ENCODE measurements around the gene QRSL1. TPM values are rescaled to one million over a fixed set of nuclear protein-coding genes. Genes with fewer than 3 reads are reported as not detected.

The QRSL1 gene
- total RNA-seq, 4 donors from 2014 or later = 6.4 to 10.4 (median 7.0) TPM

DNA sequence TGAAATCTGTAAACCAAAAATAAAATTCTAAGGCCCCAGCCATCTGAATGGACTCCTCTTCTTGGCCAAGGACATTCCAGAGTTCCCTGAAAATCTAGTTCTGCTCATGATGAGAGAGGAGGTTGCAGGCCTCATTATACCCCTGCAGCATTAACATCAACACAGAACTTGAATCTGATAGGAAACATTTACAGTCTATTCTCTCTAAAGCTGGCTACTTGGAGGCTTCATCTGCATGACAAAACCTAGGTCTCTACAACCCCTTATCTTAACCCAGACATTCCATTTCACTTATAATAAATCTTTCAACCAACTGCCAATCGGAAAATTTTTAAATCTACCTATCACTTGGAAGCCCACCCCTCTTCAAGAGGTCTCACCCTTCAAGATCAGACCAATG lies 15.8 kb upstream of the QRSL1 start:
- H3K4me3 ChIP-seq = no peak overlapping the region
- peaks cover 4% of the 10 kb centered on the region for H3K36me3 ChIP-seq
- DNase-seq (ENCODE audit: low spot score in 2 of 2) = no peak
- TF ChIP-seq, protein P1, sequence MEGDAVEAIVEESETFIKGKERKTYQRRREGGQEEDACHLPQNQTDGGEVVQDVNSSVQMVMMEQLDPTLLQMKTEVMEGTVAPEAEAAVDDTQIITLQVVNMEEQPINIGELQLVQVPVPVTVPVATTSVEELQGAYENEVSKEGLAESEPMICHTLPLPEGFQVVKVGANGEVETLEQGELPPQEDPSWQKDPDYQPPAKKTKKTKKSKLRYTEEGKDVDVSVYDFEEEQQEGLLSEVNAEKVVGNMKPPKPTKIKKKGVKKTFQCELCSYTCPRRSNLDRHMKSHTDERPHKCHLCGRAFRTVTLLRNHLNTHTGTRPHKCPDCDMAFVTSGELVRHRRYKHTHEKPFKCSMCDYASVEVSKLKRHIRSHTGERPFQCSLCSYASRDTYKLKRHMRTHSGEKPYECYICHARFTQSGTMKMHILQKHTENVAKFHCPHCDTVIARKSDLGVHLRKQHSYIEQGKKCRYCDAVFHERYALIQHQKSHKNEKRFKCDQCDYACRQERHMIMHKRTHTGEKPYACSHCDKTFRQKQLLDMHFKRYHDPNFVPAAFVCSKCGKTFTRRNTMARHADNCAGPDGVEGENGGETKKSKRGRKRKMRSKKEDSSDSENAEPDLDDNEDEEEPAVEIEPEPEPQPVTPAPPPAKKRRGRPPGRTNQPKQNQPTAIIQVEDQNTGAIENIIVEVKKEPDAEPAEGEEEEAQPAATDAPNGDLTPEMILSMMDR (IDR thresholded peaks at IDR 0.05) = no peak
- TF ChIP-seq POLR2A (IDR thresholded peaks at IDR 0.05) (no peak), POLR2AphosphoS5 (IDR thresholded peaks at IDR 0.05) (no peak), EP300 (IDR thresholded peaks at IDR 0.05) (no peak)
- WGBS = 94% methylated on average over 1 of the region's 1 CpG
- H3K27ac ChIP-seq = no peak overlapping the region
- H3K9me3 ChIP-seq = no peaks in the 10 kb centered on the region
- H3K27me3 ChIP-seq = no peaks in the 10 kb centered on the region
- H3K4me1 ChIP-seq = no peaks in the 10 kb centered on the region

DNA sequence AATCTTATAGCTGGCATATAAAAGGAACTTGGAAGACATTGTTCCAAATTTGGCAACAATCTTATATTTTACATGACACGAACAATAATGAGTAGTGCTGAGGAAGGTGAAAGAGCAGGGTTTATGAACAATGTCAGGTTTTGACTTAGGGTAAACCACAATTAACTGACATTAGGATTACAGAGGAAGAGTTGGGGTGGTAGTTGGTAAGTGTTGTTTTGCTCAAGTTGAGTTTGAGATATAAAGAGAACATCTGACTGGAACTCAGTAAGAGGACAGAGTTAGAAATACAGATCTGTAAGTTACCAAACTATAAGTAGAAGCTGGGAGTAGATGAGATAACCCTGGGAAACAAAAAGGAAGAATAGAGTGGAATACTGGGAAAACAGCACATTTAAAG lies 15.2 kb upstream of the QRSL1 start:
- Histone ChIP-seq H3K4me1 (no peaks in the 10 kb centered on the region), H3K36me3 (peaks cover 4% of the 10 kb centered on the region), H3K4me3 (no peak overlapping the region), H3K27me3 (no peaks in the 10 kb centered on the region), H3K9me3 (no peaks in the 10 kb centered on the region), H3K27ac (no peak overlapping the region)
- WGBS = 73% methylated on average over 1 of the region's 1 CpG
- DNase-seq (ENCODE audit: low spot score in 2 of 2) = no peak
- TF ChIP-seq POLR2AphosphoS5 (IDR thresholded peaks at IDR 0.05) (no peak), POLR2A (IDR thresholded peaks at IDR 0.05) (no peak), EP300 (IDR thresholded peaks at IDR 0.05) (no peak)
- TF ChIP-seq, protein P1 (IDR thresholded peaks at IDR 0.05) = no peak

DNA sequence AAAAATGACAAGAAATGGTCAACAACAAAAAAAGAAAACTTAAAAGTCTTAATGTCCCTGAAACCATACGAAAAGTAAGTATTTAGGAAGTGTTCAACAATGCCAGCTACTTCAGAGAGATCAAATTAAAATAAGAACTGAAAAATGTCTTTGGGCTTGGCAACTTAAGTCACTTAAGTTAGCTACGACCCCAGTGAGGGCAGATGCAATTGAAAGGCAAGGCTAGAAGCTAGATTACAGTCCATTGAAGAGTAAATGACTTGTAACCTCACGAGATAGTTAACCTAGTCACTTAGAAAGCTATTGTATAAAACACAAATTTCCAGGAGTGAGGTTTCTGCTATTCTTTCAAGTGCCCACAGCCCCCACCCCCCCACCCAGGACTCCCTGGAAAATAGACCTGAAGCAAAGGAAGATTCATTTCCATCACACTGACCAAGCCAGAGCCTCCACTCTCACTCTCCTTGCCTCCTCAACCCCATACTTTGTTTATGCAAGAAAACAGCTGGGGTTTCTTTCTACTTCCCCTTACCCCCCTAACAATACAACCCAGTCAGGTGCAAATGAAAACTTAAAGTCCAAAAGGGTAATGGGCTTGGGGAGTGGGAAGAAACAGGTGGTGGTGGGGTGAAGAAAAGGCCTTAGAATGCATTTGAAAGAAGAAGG lies 14.7 kb upstream of the QRSL1 start:
- H3K27ac ChIP-seq = no peak overlapping the region
- TF ChIP-seq EP300 (IDR thresholded peaks at IDR 0.05) = no peak
- TF ChIP-seq POLR2A (IDR thresholded peaks at IDR 0.05) = no peak
- TF ChIP-seq, protein P1 (IDR thresholded peaks at IDR 0.05) = no peak
- no peak for TF ChIP-seq POLR2AphosphoS5 (IDR thresholded peaks at IDR 0.05)
- H3K9me3 ChIP-seq = no peaks in the 10 kb centered on the region
- no peak for DNase-seq (ENCODE audit: low spot score in 2 of 2)
- H3K36me3 ChIP-seq = peaks cover 4% of the 10 kb centered on the region
- WGBS = 88% methylated on average over 3 of the region's 3 CpGs
- H3K4me1 ChIP-seq = no peaks in the 10 kb centered on the region
- H3K4me3 ChIP-seq = no peak overlapping the region
- no peaks in the 10 kb centered on the region for H3K27me3 ChIP-seq

DNA sequence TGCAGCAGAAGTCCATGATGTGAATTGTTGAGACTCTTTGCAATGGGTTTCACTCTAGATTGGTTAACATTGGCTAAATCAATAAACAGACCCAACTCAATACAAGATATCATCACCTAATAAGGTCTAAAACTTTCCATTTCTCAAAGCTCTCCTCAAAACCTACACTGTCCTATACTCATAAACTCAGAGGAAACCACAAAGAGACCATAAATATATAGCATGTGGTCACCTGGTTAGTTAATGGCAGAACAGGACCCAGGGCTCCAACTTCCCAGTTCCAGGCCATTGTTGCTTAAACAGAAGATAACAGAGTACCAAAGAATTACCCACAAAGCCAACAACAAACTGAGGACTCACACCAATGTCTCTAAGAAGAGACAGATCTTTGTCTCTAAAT lies 12.1 kb upstream of the QRSL1 start:
- H3K4me3 ChIP-seq = no peak overlapping the region

DNA sequence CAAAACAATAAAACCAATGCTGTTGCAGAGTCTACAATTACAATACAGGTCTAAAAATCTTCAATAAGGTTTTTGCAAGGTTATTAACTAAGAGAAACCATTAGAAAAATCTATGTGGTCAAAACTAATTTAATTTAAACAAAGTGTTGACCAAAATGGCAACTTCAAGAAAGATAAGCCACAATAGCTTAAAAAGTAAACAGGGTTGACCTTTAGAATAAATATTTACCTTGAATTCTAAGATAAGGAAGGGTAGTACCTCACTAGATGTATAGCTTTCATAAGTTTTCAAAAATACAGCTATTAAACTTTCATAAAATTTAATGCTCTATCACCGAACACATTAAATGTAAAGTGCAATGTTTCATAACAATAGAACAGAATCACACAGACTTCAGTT lies 11.5 kb upstream of the QRSL1 start:
- 97% methylated on average over 1 of the region's 1 CpG for WGBS
- Histone ChIP-seq H3K4me3 (no peak overlapping the region), H3K36me3 (peaks cover 4% of the 10 kb centered on the region), H3K27ac (no peak overlapping the region), H3K4me1 (no peaks in the 10 kb centered on the region), H3K27me3 (no peaks in the 10 kb centered on the region), H3K9me3 (no peaks in the 10 kb centered on the region)
- TF ChIP-seq POLR2AphosphoS5 (IDR thresholded peaks at IDR 0.05) (no peak), POLR2A (IDR thresholded peaks at IDR 0.05) (no peak), EP300 (IDR thresholded peaks at IDR 0.05) (no peak)
- TF ChIP-seq, protein P1 (IDR thresholded peaks at IDR 0.05) = no peak
- DNase-seq (ENCODE audit: low spot score in 2 of 2) = no peak

More for the DNA sequence above, 12.1 kb upstream of the QRSL1 start:
- H3K9me3 ChIP-seq = no peaks in the 10 kb centered on the region
- TF ChIP-seq POLR2AphosphoS5 (IDR thresholded peaks at IDR 0.05) (no peak), POLR2A (IDR thresholded peaks at IDR 0.05) (no peak), EP300 (IDR thresholded peaks at IDR 0.05) (no peak)
- TF ChIP-seq, protein P1 (IDR thresholded peaks at IDR 0.05) = no peak
- peaks cover 4% of the 10 kb centered on the region for H3K36me3 ChIP-seq
- no peaks in the 10 kb centered on the region for H3K27me3 ChIP-seq
- H3K27ac ChIP-seq = no peak overlapping the region
- H3K4me1 ChIP-seq = no peaks in the 10 kb centered on the region
- DNase-seq (ENCODE audit: low spot score in 2 of 2) = no peak

Data from suprapubic skin (tissue), 4 donors.